GM18909 (cell line): ENCODE measurements around the gene PASK.

Experiments used
- ATAC-seq: cut with Tn5 transposase; IDR thresholded peaks from one replicate; pipeline ENCODE4 v1.9.1; 2021; ENCODE audit warnings: mild to moderate bottlenecking; ENCODE audit not compliant: unreplicated experiment, poor library complexity

The PASK gene

DNA sequence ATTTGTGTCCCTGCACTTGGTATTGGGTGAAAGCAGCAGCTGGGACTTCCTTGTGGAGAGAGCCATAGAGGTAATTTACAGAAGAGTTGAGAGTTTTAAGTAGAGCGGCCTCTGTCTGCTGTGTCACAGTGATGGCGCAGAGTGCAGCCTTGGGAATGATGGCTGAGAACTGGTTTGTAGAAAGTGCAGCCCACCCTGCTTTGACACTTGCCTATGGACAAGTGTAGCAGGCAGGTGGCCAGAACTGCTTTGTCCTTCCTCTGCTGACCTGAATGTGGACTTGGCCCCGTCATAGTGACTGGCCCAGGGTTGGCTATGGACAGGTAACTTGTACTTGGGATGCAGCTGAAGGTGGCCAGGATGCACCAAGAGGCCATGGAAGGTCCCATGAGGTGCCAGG is 32.9 kb upstream of the PASK start:
- no peak for ATAC-seq

DNA sequence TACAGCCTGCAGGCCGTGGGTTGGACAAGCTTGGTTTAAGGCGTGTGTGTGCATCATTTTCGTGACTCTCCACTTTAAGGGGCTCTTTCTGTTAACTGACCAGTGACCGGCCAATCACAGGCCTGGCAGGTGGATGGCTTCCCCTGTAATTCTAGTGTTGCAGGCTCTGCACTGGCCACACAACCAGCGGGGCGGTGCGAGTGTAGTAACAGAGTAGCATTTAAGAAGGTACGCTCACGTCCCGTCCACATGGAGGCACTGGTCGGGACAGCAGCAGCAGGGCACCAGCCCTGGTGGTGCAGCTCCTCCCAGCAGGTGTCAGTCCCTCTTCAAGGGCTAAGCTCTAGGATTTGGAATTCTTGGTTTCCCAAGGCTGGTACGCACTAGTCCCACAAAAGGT is 31.2 kb upstream of the PASK start:
- no peak for ATAC-seq

DNA sequence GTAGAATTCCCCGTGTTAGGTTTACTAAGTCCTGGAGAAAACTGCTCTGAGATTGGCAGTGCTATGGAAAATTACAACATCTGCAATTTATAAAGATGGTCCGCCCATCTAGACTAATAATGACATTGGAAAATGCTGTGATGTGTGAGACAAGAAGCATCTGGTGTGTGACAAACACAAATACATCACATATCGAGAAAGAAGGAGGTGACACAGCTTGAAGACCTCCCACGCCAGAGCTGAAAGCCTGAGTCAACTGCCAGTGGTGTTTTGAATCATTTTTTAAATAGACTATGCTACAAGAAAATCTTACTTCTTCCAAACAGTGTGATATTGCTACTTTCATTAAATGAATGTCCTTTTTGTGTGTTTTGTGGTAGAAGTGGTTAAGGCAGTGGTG is 30.6 kb upstream of the PASK start:
- no peak for ATAC-seq

DNA sequence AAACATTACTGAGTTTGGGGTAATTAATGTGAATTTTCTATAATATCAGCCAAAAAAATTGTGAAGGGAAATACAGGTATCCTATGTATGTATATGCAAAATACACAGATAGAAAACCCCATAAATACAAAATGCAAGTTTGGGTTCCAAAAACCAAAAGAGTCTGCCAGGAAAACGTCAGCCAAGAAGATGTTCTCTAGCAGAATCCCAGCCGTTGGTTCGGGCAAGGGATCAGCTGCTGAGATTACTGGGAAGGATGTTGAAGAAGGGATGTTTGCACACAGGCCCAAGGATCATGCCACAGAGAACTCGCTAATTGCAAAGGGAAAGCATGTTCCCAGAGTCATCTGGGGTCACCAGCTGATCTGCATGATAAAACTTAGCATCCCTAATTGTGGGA is 29.7 kb upstream of the PASK start:
- no peak for ATAC-seq

DNA sequence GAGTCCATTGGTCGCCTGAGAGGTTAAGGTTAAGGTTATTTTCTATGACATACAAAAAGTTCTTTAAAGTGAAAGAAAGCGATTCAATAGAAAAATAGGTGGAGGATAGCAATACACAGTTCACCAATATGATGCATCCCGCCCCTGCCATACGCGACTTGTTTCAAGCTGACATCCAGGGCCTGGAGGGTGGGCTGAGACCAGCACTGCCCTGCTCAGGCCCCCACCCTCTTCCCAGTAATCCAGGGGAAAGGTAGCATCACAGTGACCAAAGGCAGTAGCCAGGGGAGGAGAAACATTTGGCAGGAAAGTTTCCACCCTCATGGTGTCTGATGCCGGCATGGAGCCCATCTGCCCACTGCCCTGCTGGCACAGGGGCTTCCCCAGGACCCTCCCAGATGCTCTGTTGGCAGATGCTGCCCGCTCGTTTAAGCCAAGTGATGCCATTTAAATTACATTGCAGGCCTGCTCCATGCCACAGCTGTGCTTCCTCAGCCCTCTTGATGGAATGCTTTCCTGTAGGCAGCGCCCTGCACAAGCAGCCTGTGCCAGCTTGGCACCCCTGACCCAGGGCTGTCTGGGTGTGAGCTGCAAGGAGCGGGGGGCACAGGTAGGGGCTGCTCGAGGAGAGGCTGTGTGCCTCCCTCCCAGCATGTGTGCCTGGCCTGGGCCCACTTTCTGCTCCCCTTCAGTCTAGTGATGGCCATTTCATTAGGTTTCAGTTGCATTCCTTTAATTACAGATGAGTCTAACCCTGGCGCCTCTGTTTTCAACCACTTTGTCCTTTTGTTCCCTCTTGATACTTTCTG is 28.5 kb upstream of the PASK start:
- ATAC-seq, result no peak

DNA sequence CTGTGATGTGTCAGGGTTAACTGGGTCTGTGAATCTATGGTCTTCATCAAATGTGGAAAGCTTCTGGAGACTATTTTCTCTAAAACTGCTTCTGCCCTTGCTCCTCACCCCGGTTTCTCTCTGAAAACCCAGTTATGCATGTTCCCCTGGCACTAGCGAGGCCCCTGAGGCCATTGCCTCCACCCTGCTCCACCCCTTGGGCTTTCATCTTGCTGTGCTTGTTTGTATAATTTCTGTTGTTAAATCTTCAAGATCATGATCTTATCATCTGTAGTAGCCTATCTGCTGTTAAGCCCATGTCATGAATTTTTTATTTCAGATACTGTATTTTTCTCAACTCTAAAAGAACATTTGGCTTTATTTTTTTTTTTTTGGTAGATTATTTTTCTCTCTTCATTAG is 24.3 kb upstream of the PASK start:
- ATAC-seq, result no peak

DNA sequence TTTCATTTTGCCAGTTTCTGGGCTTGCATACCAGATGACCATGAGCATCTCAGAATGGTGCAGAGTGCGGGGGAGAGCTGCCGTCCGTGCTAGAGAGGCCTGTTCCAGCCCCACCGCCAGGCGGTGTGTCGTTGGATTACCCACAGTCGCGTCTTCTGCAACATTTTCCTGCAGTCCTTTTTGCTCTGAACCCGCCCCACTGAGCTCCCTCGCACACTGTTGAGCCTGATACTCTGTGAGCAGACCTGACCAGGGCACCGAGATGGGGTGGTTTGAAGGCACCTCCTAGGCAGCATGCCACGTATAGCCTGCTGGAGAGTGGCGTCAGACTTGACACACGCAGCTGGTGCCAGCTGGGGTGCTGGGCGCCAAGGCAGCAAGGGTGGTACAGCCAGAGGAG is 19.1 kb upstream of the PASK start:
- ATAC-seq, result no peak

DNA sequence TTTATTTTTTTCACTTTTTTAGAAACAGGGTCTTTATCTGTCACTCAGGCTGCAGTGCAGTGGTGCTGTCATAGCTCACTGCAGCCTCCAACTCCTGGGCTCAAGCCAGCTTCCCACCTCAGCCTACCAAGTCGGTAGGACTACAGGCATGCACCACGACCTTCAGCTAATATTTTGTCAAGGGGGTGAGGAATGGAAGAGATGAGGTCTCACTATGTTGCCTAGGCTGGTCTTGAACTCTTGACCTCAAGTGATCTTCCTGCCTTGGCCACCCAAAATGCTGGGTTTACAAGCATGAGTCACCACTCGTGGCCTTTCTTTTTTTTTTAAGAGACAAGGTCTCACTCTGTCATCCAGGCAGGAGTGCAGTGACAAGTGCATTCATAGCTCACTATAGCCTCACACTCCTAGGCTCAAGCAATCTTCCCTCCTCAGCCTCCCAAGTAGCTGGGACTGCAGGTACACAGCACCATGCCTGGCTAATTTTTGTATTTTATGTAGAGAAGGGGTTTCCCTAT is 14.4 kb upstream of the PASK start:
- no peak for ATAC-seq

DNA sequence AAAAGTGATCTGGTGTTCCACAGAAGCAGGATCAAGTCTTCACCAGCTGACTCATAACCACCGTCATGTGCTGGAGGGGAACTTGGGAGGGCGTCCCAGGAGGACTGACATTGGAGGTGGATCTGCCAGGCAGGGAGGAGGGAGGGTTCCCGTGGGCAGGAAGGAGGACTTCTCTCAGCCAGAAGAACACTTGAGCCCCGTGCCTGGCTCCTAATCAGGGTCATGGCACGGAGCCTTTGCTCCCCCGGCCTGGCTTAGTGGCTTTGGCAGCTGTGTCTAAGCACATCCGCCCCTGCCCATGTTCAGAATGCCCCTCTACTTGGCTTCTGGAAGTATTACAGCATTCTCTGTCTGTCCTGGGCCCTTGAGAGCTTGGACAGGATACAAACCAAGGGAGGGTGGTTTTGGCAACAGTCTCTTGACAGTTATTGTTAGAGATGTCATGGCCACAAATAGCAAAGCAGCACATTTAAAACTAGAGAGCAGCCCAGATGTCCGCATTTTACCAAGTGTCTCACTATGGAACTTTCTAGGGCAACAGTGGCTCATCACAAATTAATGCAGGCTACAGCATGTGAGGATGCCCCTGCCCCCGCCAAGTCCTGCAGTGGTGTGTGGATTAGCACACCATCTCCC is 12.5 kb upstream of the PASK start:
- no peak for ATAC-seq

DNA sequence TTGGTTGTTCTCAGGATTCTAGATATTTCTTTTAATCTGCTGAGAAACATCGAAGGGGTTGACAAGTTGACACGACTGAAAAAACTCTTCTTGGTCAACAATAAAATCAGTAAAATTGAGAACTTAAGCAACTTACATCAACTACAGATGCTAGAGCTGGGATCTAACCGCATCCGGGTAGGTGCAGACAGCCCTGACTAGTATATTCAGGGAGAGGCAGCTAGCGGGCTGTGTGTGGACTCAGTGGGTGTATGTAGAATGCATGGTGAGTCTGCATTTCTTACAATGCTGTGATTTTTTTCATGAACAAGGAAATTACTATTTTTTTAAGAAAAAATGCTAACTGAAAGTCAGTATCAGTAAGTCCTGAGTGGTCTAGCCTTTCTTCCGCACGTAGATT is 11.0 kb upstream of the PASK start:
- ATAC-seq, result no peak

DNA sequence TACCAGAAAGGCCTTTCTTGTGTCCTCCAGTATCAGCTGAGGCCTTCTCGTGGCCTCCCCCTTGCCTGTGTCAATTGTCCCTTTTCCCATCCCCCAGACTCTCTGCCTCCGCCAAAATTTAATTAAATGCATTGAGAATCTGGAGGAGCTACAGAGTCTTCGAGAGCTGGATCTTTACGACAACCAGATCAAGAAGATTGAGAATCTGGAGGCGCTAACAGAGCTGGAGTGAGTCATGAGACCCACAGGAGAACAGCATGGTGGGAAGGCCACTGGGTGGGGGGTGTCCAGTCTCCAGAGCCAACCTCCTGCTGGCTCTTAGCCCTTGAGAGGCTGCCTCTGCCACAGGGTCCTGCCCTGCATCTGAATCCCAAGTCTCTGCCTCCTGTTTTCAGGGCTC is 9.8 kb upstream of the PASK start:
- ATAC-seq, result no peak

DNA sequence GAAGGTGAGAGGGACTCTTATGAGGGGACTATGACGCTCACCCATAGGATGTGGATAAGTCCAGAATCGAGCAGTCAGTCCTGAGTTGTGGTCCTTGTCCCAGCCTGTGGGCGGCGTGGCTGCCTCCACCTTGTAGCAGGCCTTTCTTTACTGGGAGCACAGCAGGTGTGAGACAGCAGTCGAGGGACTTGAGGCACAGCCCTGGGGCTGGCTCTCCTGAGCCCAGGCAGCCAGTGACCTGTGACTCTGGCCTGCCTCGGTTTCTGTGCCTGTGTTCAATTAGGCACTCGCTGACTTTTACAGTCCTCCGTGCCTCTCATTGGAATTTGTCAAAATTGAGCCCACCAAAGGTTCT is 9.3 kb upstream of the PASK start:
- ATAC-seq, result no peak

DNA sequence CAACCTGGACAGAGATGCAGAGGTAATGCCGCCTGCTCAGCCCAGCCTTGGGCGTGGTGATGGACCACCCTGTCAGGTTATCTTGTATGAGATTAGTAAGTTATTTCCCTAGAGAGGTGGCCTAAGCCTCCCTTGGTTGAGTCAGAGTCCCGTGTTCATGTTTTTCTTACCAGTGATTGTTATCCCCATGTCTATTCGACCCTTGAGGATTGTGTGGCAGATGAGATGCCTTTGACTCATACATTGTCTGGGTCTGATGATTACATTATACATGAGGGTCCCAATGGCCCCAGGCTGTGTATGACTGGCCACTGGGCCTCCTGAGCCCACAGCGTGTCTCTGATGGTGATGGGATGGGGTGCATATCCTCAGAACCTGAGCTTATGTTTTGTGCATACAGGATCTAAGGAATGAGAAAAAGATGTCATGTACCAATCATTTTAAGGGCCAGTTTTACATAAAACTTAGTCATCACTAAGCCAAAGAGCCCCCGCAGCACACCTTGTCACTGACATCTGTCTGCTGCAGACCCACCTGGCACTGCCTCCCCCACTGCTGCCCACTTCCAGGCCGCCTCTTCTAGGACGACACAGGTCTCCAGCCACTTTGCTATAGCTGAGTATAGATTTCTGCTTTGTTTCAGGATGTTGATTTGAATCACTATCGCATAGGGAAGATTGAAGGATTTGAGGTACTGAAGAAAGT is 8.7 kb upstream of the PASK start:
- no peak for ATAC-seq

DNA sequence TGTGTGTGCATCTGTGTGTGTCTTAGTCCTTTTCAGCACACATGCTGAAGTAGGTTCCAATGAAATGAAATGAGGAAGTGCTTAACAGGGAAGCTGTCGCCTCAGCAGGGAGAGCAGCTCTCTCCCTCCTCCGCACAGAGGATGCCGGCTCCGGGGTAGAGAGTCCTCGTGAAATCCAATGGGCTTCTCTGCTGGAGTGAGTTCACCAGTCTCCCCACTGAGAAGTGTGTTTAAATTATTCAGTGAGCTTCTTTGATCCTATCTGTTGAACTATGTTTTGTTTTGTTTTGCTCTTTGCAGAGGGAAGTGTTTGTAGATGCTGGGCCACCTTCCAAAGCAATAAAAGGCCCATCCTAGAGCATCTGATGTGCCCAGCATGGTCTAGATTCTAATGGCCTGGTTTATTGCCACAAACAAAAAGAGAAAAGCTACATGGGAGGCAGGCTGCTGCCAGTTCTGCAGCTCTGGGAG is 7.7 kb upstream of the PASK start:
- ATAC-seq, result no peak

DNA sequence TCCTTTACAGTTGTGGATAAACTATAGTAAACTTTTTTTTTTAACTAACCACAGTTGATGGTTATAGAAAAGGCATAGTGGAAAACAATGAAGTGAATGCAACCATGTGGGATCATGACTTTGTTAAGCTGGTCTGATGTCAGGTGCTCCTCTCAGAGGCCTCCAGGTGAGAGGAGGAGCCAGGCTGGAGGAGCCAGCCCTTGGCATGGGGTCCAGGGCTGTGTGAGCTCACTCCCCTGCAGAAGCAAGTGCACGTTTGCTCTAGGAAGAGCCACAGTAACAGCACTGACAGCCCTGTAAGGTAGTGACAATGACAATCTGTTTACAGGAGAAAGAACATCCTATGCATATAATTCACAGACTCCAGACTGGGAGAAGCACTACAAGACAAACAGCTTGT is 6.7 kb upstream of the PASK start:
- ATAC-seq, result no peak

DNA sequence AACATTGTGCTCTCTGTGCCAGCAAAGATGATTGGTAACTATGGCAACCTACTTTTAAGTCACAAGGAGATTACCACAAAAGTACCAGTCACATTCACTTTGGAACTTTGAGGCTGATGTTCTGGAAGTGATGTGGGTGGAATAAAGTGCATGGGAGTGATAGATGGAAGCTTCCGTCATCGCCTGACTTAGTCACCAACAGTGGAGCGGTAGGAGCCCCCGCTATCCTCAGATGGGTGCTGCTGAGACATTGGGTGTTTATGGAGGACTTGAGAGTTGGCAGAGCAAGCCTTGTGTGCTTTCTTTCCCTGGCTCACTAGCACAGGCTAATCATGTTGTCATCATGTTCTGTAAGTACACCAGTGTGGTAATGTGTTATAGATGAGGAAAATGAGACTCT is 5.6 kb upstream of the PASK start:
- ATAC-seq, result no peak

DNA sequence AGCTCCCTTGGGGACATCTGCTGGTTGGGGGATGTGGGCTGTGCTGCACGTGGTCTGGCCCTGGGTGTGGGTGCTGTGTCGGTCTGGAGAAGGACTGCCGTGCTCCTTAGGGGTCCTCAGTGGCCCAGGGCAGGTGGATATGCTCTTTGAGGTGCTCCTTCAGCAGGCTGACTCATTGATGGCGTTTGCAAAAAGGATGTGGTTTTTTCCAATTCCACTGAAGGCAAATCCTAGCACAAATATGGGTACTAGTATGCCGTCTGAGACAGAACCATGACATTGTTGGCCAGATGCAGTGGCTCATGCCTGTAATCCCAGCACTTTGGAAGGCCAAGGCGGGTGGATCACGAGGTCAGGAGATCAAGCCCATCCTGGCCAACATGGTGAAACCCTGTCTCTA is 4.3 kb upstream of the PASK start:
- ATAC-seq, result no peak

DNA sequence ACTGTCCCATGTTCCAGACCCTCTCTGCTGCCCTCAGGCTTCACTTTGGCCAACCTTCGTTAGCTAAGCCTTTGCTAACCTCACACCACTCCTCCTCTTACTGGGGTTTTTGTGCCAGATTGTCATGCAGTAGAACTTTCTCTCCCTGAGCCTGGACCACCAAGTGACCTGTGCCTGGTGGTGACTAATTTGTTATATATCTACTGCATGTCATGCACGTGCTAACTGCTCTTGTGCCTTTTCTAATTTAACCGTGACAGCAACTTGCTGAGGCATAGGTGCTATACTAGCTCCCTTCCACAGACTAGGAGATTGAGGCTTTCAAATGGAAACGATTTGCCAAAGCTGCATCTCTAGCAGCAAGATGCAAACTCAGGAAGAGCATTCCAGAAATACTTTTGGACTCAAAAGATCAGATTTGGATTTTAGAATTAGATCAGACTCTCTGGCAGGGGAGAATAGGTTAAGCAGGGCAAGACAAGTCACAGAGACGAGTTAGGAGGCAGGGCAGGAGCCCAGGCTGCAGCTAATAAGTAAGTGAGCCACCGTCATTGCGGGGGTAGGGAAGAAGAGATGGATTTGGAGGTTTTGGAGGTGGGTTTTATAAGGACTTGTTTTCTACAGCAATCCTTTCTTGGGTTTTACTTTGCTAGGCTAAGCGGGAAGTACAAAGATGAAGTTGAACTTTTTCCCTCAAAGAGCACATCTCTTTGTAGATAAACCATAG is 2.8 kb upstream of the PASK start:
- no peak for ATAC-seq

DNA sequence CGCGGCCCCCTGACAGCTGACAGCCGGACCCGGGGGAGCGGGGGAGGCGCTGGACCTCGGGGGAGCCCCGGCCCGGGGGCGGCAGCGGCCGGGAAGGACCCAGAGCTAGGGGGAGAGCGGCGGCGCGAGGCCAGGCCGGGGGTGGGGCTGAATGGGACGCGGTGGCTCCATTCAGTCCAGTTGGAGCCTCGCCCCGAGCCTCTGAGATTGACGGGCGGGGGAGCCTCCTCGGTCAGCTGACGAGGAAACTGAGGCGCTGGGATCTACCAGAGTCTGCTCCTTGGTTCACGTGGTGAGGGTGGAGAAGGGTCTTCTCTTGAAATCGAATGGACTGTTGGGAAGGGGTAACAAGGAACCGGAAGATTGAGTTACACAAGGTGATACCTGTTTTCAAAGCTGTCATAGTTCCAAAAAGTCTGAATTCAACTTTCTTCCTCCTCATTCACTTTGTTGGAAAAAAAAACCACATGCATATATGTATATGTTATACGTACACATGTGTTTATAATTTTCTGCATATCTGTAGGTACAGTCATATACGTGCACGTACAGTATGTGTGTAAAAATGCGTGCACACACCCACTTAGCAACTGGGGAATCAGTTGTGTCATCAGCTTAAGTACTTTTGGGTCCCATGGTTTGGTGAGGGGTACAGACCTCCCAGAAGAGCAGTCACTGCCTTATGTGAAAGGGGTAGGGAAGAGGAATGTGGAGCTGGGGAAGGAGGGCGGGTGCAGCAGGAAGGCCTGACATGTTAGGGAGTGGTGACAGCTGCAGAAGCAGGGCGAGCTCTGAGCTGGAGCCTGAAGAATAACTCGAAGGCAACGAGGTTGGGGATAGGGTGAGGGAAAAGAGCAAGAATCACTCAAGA is 1.6 kb upstream of the PASK start:
- no peak for ATAC-seq
